Stimulated activated CD8-positive, alpha-beta memory T cell treated with anti-CD3 and anti-CD28 coated beads, Interleukin-12 subunit alpha, Interleukin-12 subunit beta, amount 100 ng/mL, for 4 hours (primary cell): ENCODE results near the gene GRXCR1.

Source experiments
- DNase-seq: peaks from one replicate; pipeline ENCODE4 v3.0.0-alpha.2; 2020; ENCODE audit warnings: low read depth

Gene GRXCR1

GRCh38 chr4:42928582-42928981, 36.1 kb downstream of the GRXCR1 start:
- no peak for DNase-seq

- DNase-seq: no peak
These were observed 49.7 kb downstream of the GRXCR1 start for GRCh38 chr4:42942216-42942615.

GRCh38 chr4:42945874-42946273, 53.4 kb downstream of the GRXCR1 start:
- DNase-seq: no peak

GRCh38 chr4:42953321-42953720, 60.8 kb downstream of the GRXCR1 start:
- DNase-seq: no peak

GRCh38 chr4:42954963-42955669, 62.6 kb downstream of the GRXCR1 start:
- DNase-seq: no peak

- no peak for DNase-seq
These were observed 63.4 kb downstream of the GRXCR1 start for GRCh38 chr4:42955746-42956505.

- DNase-seq: no peak
These were observed 72.8 kb downstream of the GRXCR1 start for GRCh38 chr4:42965326-42965725.

- no peak for DNase-seq
These were observed 93.5 kb downstream of the GRXCR1 start for GRCh38 chr4:42985976-42986375.

- DNase-seq: no peak
These were observed 102.9 kb downstream of the GRXCR1 start for GRCh38 chr4:42995343-42995944.

GRCh38 chr4:43008793-43009192, 116.3 kb downstream of the GRXCR1 start:
- no peak for DNase-seq

- no peak for DNase-seq
These were observed 121.7 kb downstream of the GRXCR1 start for GRCh38 chr4:43014256-43014655.

- no peak for DNase-seq
These were observed 149.1 kb downstream of the GRXCR1 start for GRCh38 chr4:43041632-43042031.

- DNase-seq: no peak
These were observed 154.5 kb downstream of the GRXCR1 start for GRCh38 chr4:43047058-43047457.

- DNase-seq: no peak
These were observed 156.1 kb downstream of the GRXCR1 start for GRCh38 chr4:43048570-43048969.

GRCh38 chr4:43049326-43049725, 156.8 kb downstream of the GRXCR1 start:
- DNase-seq: no peak

- no peak for DNase-seq
These were observed 173.9 kb downstream of the GRXCR1 start for GRCh38 chr4:43066415-43066814.

GRCh38 chr4:43071069-43071468, 178.6 kb downstream of the GRXCR1 start:
- no peak for DNase-seq
